HG02973 (cell line): ENCODE results near the gene PCNT.

ENCODE experiments used
- ATAC-seq: cut with Tn5 transposase; IDR thresholded peaks from one replicate; pipeline ENCODE4 v1.9.1; 2021; ENCODE audit warnings: moderate library complexity; ENCODE audit not compliant: unreplicated experiment

The PCNT gene

GRCh38 chr21:46377789-46378188 lies 53.8 kb downstream of the PCNT start:
- ATAC-seq: no peak

- no peak for ATAC-seq
Measured at GRCh38 chr21:46379105-46379504, 55.1 kb downstream of the PCNT start.

GRCh38 chr21:46379691-46380090 lies 55.7 kb downstream of the PCNT start:
- no peak for ATAC-seq

GRCh38 chr21:46381541-46381940 lies 57.6 kb downstream of the PCNT start:
- no peak for ATAC-seq

- no peak for ATAC-seq
Measured at GRCh38 chr21:46384556-46384955, 60.6 kb downstream of the PCNT start.

GRCh38 chr21:46385846-46386733 lies 62.1 kb downstream of the PCNT start:
- no peak for ATAC-seq

- ATAC-seq: no peak
Measured at GRCh38 chr21:46386734-46387088, 62.8 kb downstream of the PCNT start.

GRCh38 chr21:46388206-46388880 lies 64.4 kb downstream of the PCNT start:
- no peak for ATAC-seq

- no peak for ATAC-seq
Measured at GRCh38 chr21:46388896-46389295, 64.9 kb downstream of the PCNT start.

GRCh38 chr21:46390603-46391545 lies 66.9 kb downstream of the PCNT start:
- no peak for ATAC-seq

- ATAC-seq: no peak
Measured at GRCh38 chr21:46391773-46392172, 67.8 kb downstream of the PCNT start.

GRCh38 chr21:46392921-46393320 lies 69.0 kb downstream of the PCNT start:
- ATAC-seq: no peak

- ATAC-seq: no peak
Measured at GRCh38 chr21:46393451-46393940, 69.5 kb downstream of the PCNT start.

- no peak for ATAC-seq
Measured at GRCh38 chr21:46393941-46394594, 70.1 kb downstream of the PCNT start.

- ATAC-seq: no peak
Measured at GRCh38 chr21:46394595-46395104, 70.7 kb downstream of the PCNT start.

- no peak for ATAC-seq
Measured at GRCh38 chr21:46397211-46397905, 73.4 kb downstream of the PCNT start.

- ATAC-seq: no peak
Measured at GRCh38 chr21:46397993-46398392, 74.0 kb downstream of the PCNT start.

- ATAC-seq: no peak
Measured at GRCh38 chr21:46399129-46399528, 75.2 kb downstream of the PCNT start.

- ATAC-seq: no peak
Measured at GRCh38 chr21:46399686-46400085, 75.7 kb downstream of the PCNT start.
